Transverse colon (tissue), 4 donors: ENCODE measurements around the gene KIAA0753. TPM values are rescaled to one million over a fixed set of nuclear protein-coding genes. Genes with fewer than 3 reads are reported as not detected.

Source experiments
- DNase-seq: peaks from one replicate; pipeline ENCODE4 v3.0.0-alpha.2; 2019
- H3K27ac ChIP-seq, 4 donors: fragments of 200-600 bp; sonication (generic); 2 replicates each; pipeline ENCODE4 v1.5.1; 2016 to 2018; ENCODE audit warnings: inconsistent platforms in 4 of 4
- H3K27me3 ChIP-seq: fragments of 200-600 bp; sonication (generic); 2 replicates; pipeline ENCODE4 v1.5.1; 2017; ENCODE audit warnings: inconsistent platforms
- H3K36me3 ChIP-seq, 4 donors: fragments of 200-600 bp; sonication (generic); 2 replicates each; pipeline ENCODE4 v1.5.1; 2017 to 2019; ENCODE audit warnings: inconsistent platforms in 4 of 4
- H3K4me1 ChIP-seq, 4 donors: fragments of 200-600 bp; sonication (generic); 2 replicates each; pipeline ENCODE4 v1.5.1; 2017 to 2020; ENCODE audit warnings: inconsistent platforms in 4 of 4
- H3K4me3 ChIP-seq, 4 donors: fragments of 200-600 bp; sonication (generic); 1 replicate in 1 of 4; 2 replicates in 3 of 4; pipeline versions ENCODE4 v1.5.1 to v1.6.1; 2017 to 2019; ENCODE audit warnings: inconsistent platforms in 4 of 4
- H3K9me3 ChIP-seq, 2 donors: fragments of 200-600 bp; sonication (generic); 2 replicates each; pipeline ENCODE4 v1.5.1; 2017 to 2019; ENCODE audit warnings: inconsistent platforms in 2 of 2
- CTCF ChIP-seq, 5 experiments: fragments of 200-600 bp in 3 of 5; fragments of 450-650 bp in 2 of 5; sonication (generic) in 3 of 5; IDR thresholded peaks; 1 replicate in 2 of 5; 2 replicates in 3 of 5; pipeline ENCODE4 v1.5.1; 2016 to 2017; ENCODE audit warnings: antibody characterized with exemption in 5 of 5, inconsistent platforms in 3 of 5, mild to moderate bottlenecking in 2 of 5, moderate library complexity in 1 of 5
- EP300 ChIP-seq: sonication (generic); formaldehyde crosslinking; IDR thresholded peaks from one replicate; pipeline ENCODE4 v1.6.1; 2017; ENCODE audit warnings: antibody characterized with exemption, low read depth
- POLR2A ChIP-seq: fragments of 450-650 bp; IDR thresholded peaks from one replicate; pipeline ENCODE4 v1.6.1; 2016; ENCODE audit warnings: antibody characterized with exemption, mild to moderate bottlenecking, moderate library complexity
- POLR2AphosphoS5 ChIP-seq, 3 donors: sonication (generic); formaldehyde crosslinking; IDR thresholded peaks; one replicate each; pipeline ENCODE4 v1.6.1; 2016; ENCODE audit warnings: antibody characterized with exemption in 3 of 3
- WGBS, 2 donors: methylation state at CpG; one replicate each; pipeline ENCODE4 v1.1.5; 2018; ENCODE audit warnings: low coverage in 1 of 2; 5-methylcytosine and 5-hydroxymethylcytosine counted together
- in situ Hi-C, 4 donors: fragments of 200-750 bp; cut with MboI; loops; one replicate each; pipeline versions ENCODE4 v1.15.0 to v1.15.1; 2017; ENCODE audit warnings: low sequenced_read_pairs in 3 of 4, low pct_ligation_motif_present in 1 of 4, low pct_unique_long_range_greater_than_20kb in 1 of 4
- intact Hi-C: fragments of 100-400 bp; cut with DNase I; formaldehyde crosslinking; loops from one replicate; pipeline ENCODE4 v1.15.1; 2023; ENCODE audit warnings: low total_unique reads
- total RNA-seq, 4 donors: library from RNA; depleted of rRNA; stranded (reverse); fragments of >200 nt; gene quantifications; one replicate each; pipeline ENCODE4 v1.1.0, GENCODE V29; 2016

Gene KIAA0753
- total RNA-seq, 4 donors from 2014 or later = 9.8 to 41.1 (median 16.9) TPM

GRCh38 chr17:6636105-6636504 is 4.4 kb downstream of the KIAA0753 start:
- no peak for TF ChIP-seq POLR2A
- TF ChIP-seq CTCF (IDR thresholded peaks at IDR 0.05) = no peak
- TF ChIP-seq EP300 = no peak
- H3K36me3 ChIP-seq = peaks cover 0 to 24% (median 6%) of the 10 kb centered on the region in 4 donors
- no peaks in the 10 kb centered on the region for H3K9me3 ChIP-seq
- H3K27me3 ChIP-seq = no peaks in the 10 kb centered on the region
- H3K27ac ChIP-seq = no peak overlapping the region
- in situ Hi-C loops = loop anchor here (25.0 kb wide), 2 partner anchors 174 to 376 kb away; partner anchors contain the start of genes BCL6B (in 1 of the 4) and RNASEK (in 1 of the 4)
- no peak for DNase-seq
- peaks cover 14 to 19% (median 16%) of the 10 kb centered on the region in 4 donors for H3K4me1 ChIP-seq
- WGBS, 2 donors = 73 to 100% methylated on average over 1 to 2 of the region's 2 CpGs
- no peak overlapping the region for H3K4me3 ChIP-seq
- intact Hi-C loops = loop anchor here (5.0 kb wide), 1 partner anchor 1554 kb away; no protein-coding TSS in a partner anchor

GRCh38 chr17:6633263-6633662 is 7.2 kb downstream of the KIAA0753 start:
- intact Hi-C loops (no loop called here), in situ Hi-C loops (loop anchor here (25.0 kb wide), 2 partner anchors 171 to 379 kb away; partner anchors contain the start of genes BCL6B (in 1 of the 4) and RNASEK (in 1 of the 4))
- H3K4me1 ChIP-seq = peaks cover 0 to 6% (median 2%) of the 10 kb centered on the region in 4 donors
- no peak overlapping the region for H3K27ac ChIP-seq
- TF ChIP-seq POLR2A (no peak), POLR2AphosphoS5 (IDR thresholded peaks at IDR 0.05) (no peak), CTCF (IDR thresholded peaks at IDR 0.05) (no peak), EP300 (no peak)
- no peak for DNase-seq
- H3K27me3 ChIP-seq = no peaks in the 10 kb centered on the region
- no peaks in the 10 kb centered on the region for H3K9me3 ChIP-seq
- peaks cover 0 to 24% (median 6%) of the 10 kb centered on the region in 4 donors for H3K36me3 ChIP-seq
- H3K4me3 ChIP-seq = no peak overlapping the region
- WGBS, 2 donors = 97% methylated on average over 3 of the region's 3 CpGs

GRCh38 chr17:6632530-6632929 is 8.0 kb downstream of the KIAA0753 start:
- Histone ChIP-seq H3K27ac (no peak overlapping the region), H3K4me1 (peaks cover 0 to 5% (median 2%) of the 10 kb centered on the region in 4 donors), H3K9me3 (no peaks in the 10 kb centered on the region), H3K27me3 (no peaks in the 10 kb centered on the region), H3K36me3 (peaks cover 0 to 29% (median 6%) of the 10 kb centered on the region in 4 donors), H3K4me3 (no peak overlapping the region)
- TF ChIP-seq CTCF (IDR thresholded peaks at IDR 0.05) = no peak
- no peak for TF ChIP-seq POLR2AphosphoS5 (IDR thresholded peaks at IDR 0.05)
- no peak for TF ChIP-seq POLR2A
- TF ChIP-seq EP300 = no peak
- intact Hi-C loops = no loop called here
- in situ Hi-C loops = loop anchor here (25.0 kb wide), 2 partner anchors 170 to 380 kb away; partner anchors contain the start of genes BCL6B (in 1 of the 4) and RNASEK (in 1 of the 4)
- DNase-seq = no peak

- TF ChIP-seq EP300 (no peak), POLR2A (no peak), POLR2AphosphoS5 (IDR thresholded peaks at IDR 0.05) (no peak), CTCF (IDR thresholded peaks at IDR 0.05) (no peak)
- Histone ChIP-seq H3K27ac (no peak overlapping the region), H3K4me1 (peaks cover 0 to 4% (median 2%) of the 10 kb centered on the region in 4 donors), H3K9me3 (no peaks in the 10 kb centered on the region), H3K36me3 (peaks cover 0 to 29% (median 6%) of the 10 kb centered on the region in 4 donors), H3K27me3 (no peaks in the 10 kb centered on the region), H3K4me3 (no peak overlapping the region)
- in situ Hi-C loops = loop anchor here (25.0 kb wide), 2 partner anchors 168 to 382 kb away; partner anchors contain the start of genes BCL6B (in 1 of the 4) and RNASEK (in 1 of the 4)
- whole genome bisulfite sequencing, 2 donors = 100% methylated on average over 1 of the region's 1 CpG
- DNase-seq = no peak
- intact Hi-C loops = no loop called here
These were observed 10.1 kb downstream of the KIAA0753 start for GRCh38 chr17:6630390-6630789.
